H1 (cell line): ENCODE results near the gene CD248. TPM values are rescaled to one million over a fixed set of nuclear protein-coding genes. Genes with fewer than 3 reads are reported as not detected.

Experiments used
- CTCF ChIA-PET: fragments of 300-600 bp; sonication (Branson Sonifier 250); formaldehyde crosslinking; loops from one replicate; lab custom pipeline; 2021; ENCODE audit not compliant: partially characterized antibody; lab: Charles Lee
- POLR2A ChIA-PET: fragments of 300-600 bp; sonication (Branson Sonifier 250); formaldehyde crosslinking; loops from one replicate; lab custom pipeline; 2021; ENCODE audit warnings: inconsistent platforms; ENCODE audit not compliant: partially characterized antibody; lab: Charles Lee
- DNase-seq, 2 experiments: peaks; one replicate each; pipeline versions ENCODE4 v3.0.0 to v3.0.0-alpha.2; 2010 to 2022; ENCODE audit warnings: low spot score in 2 of 2, low read depth in 1 of 2, mixed read lengths in 1 of 2
- FAIRE-seq: peaks from 2 replicates; lab custom pipeline; 2011; peaks lifted over from hg19 to GRCh38; lab: Jason Lieb, UNC
- H2AFZ ChIP-seq: 2 replicates; pipeline ENCODE4 v1.8.1; 2012; ENCODE audit warnings: low read length, inconsistent platforms
- H2AK5ac ChIP-seq: 2 replicates; pipeline ENCODE4 v1.6.1; 2013; ENCODE audit warnings: low read depth, low read length
- H2BK120ac ChIP-seq: replicated peaks from 2 replicates; pipeline ENCODE3; 2013; ENCODE audit warnings: low read depth, low read length, inconsistent platforms
- H2BK12ac ChIP-seq: 2 replicates; pipeline ENCODE4 v1.6.1; 2013; ENCODE audit warnings: low read depth, low read length
- H2BK15ac ChIP-seq: 2 replicates; pipeline ENCODE4 v1.6.1; 2013; ENCODE audit warnings: low read length
- H2BK20ac ChIP-seq: 2 replicates; pipeline ENCODE4 v1.6.1; 2013; ENCODE audit warnings: low read length
- H2BK5ac ChIP-seq: 2 replicates; pipeline ENCODE4 v1.6.1; 2013; ENCODE audit warnings: low read depth, low read length
- H3K14ac ChIP-seq: 2 replicates; pipeline ENCODE4 v1.6.1; 2013; ENCODE audit warnings: inconsistent platforms; ENCODE audit not compliant: insufficient read length
- H3K18ac ChIP-seq: 2 replicates; pipeline ENCODE4 v1.6.1; 2013; ENCODE audit warnings: low read length; ENCODE audit errors: extremely low read depth
- H3K23ac ChIP-seq: 2 replicates; pipeline ENCODE4 v1.6.1; 2013; ENCODE audit warnings: inconsistent platforms; ENCODE audit not compliant: insufficient read length
- H3K23me2 ChIP-seq: 2 replicates; pipeline ENCODE4 v1.6.1; 2013; ENCODE audit warnings: low read depth, low read length
- H3K27ac ChIP-seq: 2 replicates; pipeline ENCODE4 v1.6.1; 2011; ENCODE audit warnings: low read depth, low read length, inconsistent platforms
- H3K27me3 ChIP-seq, 4 experiments: replicated peaks in 1 of 4; 1 replicate in 1 of 4; 2 replicates in 3 of 4; pipeline versions ENCODE4 v1.6.1 to v1.8.1; 2011 to 2013; ENCODE audit warnings: low read length in 3 of 4, mild to moderate bottlenecking in 3 of 4, inconsistent platforms in 2 of 4, mixed read lengths in 2 of 4, moderate library complexity in 1 of 4; ENCODE audit not compliant: control insufficient read depth in 3 of 4, insufficient read depth in 3 of 4; ENCODE audit errors: extremely low read depth in 1 of 4
- H3K36me3 ChIP-seq, 4 experiments: 2 replicates each; pipeline versions ENCODE4 v1.6.1 to v1.8.1; 2011 to 2013; ENCODE audit warnings: mild to moderate bottlenecking in 4 of 4, low read length in 3 of 4, moderate library complexity in 2 of 4, control low read depth in 1 of 4, inconsistent platforms in 1 of 4; ENCODE audit not compliant: insufficient read depth in 4 of 4, control insufficient read depth in 2 of 4
- H3K4ac ChIP-seq: replicated peaks from 2 replicates; pipeline ENCODE3; 2013; ENCODE audit warnings: low read length, low read depth, mixed read lengths, inconsistent platforms; ENCODE audit not compliant: insufficient read length
- H3K4me1 ChIP-seq, 4 experiments: replicated peaks in 1 of 4; 1 replicate in 1 of 4; 2 replicates in 3 of 4; pipeline versions ENCODE4 v1.6.1 to v1.8.1; 2011 to 2013; ENCODE audit warnings: low read length in 3 of 4, inconsistent platforms in 2 of 4, mixed read lengths in 1 of 4; ENCODE audit not compliant: insufficient read depth in 4 of 4, control insufficient read depth in 3 of 4
- H3K4me2 ChIP-seq, 2 experiments: 2 replicates each; pipeline versions ENCODE4 v1.6.1 to v1.8.1; 2011 to 2013; ENCODE audit warnings: low read depth in 2 of 2, low read length in 2 of 2, control low read depth in 1 of 2, inconsistent platforms in 1 of 2, mild to moderate bottlenecking in 1 of 2; ENCODE audit not compliant: insufficient read depth in 1 of 2
- H3K4me3 ChIP-seq, 4 experiments: fragments of 200-600, 300-600 bp in 1 of 4; sonication (generic), shearing (Covaris generic), sonication (Bioruptor Twin) in 1 of 4; 2 replicates each; pipeline versions ENCODE4 v1.5.1 to v1.8.1; 2011 to 2016; ENCODE audit warnings: low read length in 4 of 4, low read depth in 3 of 4, control low read depth in 2 of 4, inconsistent platforms in 2 of 4, mild to moderate bottlenecking in 2 of 4, mixed read lengths in 1 of 4, moderate library complexity in 1 of 4; ENCODE audit not compliant: insufficient read depth in 2 of 4; ENCODE audit errors: extremely low read depth in 1 of 4
- H3K56ac ChIP-seq: replicated peaks from 2 replicates; pipeline ENCODE3; 2013; ENCODE audit warnings: low read depth, mild to moderate bottlenecking, mixed read lengths, low read length, inconsistent platforms; ENCODE audit not compliant: insufficient read length
- H3K79me1 ChIP-seq: 2 replicates; pipeline ENCODE4 v1.6.1; 2013; ENCODE audit warnings: low read depth, low read length, control low read depth
- H3K79me2 ChIP-seq, 2 experiments: 2 replicates each; pipeline versions ENCODE4 v1.6.1 to v1.8.1; 2012 to 2013; ENCODE audit warnings: low read length in 2 of 2, mild to moderate bottlenecking in 2 of 2, inconsistent platforms in 1 of 2; ENCODE audit not compliant: insufficient read depth in 2 of 2, control insufficient read depth in 1 of 2
- H3K9ac ChIP-seq, 4 experiments: replicated peaks in 1 of 4; 1 replicate in 1 of 4; 2 replicates in 3 of 4; pipeline versions ENCODE4 v1.6.1 to v1.8.1; 2011 to 2013; ENCODE audit warnings: low read depth in 3 of 4, low read length in 3 of 4, control low read depth in 2 of 4, mild to moderate bottlenecking in 2 of 4, moderate library complexity in 2 of 4, inconsistent platforms in 1 of 4; ENCODE audit errors: extremely low read depth in 1 of 4
- H3K9me3 ChIP-seq, 2 experiments: 2 replicates each; pipeline versions ENCODE4 v1.6.1 to v1.8.1; 2012 to 2013; ENCODE audit warnings: mild to moderate bottlenecking in 2 of 2, moderate library complexity in 2 of 2, control low read depth in 1 of 2, inconsistent platforms in 1 of 2, low read depth in 1 of 2, low read length in 1 of 2, mixed read lengths in 1 of 2; ENCODE audit not compliant: insufficient read depth in 2 of 2
- H4K20me1 ChIP-seq, 2 experiments: replicated peaks in 1 of 2; 2 replicates each; pipeline versions ENCODE3 to v1.8.1; 2011 to 2013; ENCODE audit warnings: inconsistent platforms in 2 of 2, low read length in 2 of 2, mild to moderate bottlenecking in 1 of 2; ENCODE audit not compliant: insufficient read depth in 2 of 2, control insufficient read depth in 1 of 2
- H4K5ac ChIP-seq: 2 replicates; pipeline ENCODE4 v1.6.1; 2013; ENCODE audit warnings: low read length, low read depth, mixed read lengths, inconsistent platforms; ENCODE audit not compliant: insufficient read length
- H4K8ac ChIP-seq: 2 replicates; pipeline ENCODE4 v1.8.0; 2013; ENCODE audit warnings: mild to moderate bottlenecking, moderate library complexity, low read length, inconsistent platforms; ENCODE audit not compliant: insufficient read depth; ENCODE audit errors: extremely low read depth
- H4K91ac ChIP-seq: replicated peaks from 2 replicates; pipeline ENCODE3; 2013; ENCODE audit warnings: low read length, mixed read lengths, inconsistent platforms; ENCODE audit not compliant: insufficient read length
- BACH1 ChIP-seq: IDR thresholded peaks from 2 replicates; pipeline ENCODE4 v1.6.1; 2012; ENCODE audit warnings: low read length, improper control_type of control experiment
- CBX8 ChIP-seq: fragments of 300-800, 300-1000 bp; sonication (generic); IDR thresholded peaks from 2 replicates; pipeline ENCODE4 v1.7.1; 2016; ENCODE audit warnings: low read depth, low read length, borderline replicate concordance
- CEBPB ChIP-seq: IDR thresholded peaks from 2 replicates; pipeline ENCODE4 v1.6.1; 2012; ENCODE audit warnings: low read depth, low read length
- EGR1 ChIP-seq: IDR thresholded peaks from 2 replicates; pipeline ENCODE4 v1.6.1; 2011; ENCODE audit warnings: low read depth, low read length, borderline replicate concordance
- EZH2 ChIP-seq: fragments of 200-600 bp; sonication (generic); IDR thresholded peaks from 2 replicates; pipeline ENCODE4 v1.7.1; 2012; ENCODE audit warnings: low read depth, mild to moderate bottlenecking, moderate library complexity, low read length, inconsistent platforms; ENCODE audit not compliant: severe bottlenecking
- HDAC6 ChIP-seq: IDR thresholded peaks from one replicate; pipeline ENCODE4 v1.7.1; 2012; ENCODE audit warnings: low read depth, mild to moderate bottlenecking, inconsistent platforms, low read length, moderate library complexity
- JUN ChIP-seq: IDR thresholded peaks from 2 replicates; pipeline ENCODE4 v1.6.1; 2011; ENCODE audit warnings: low read depth, mild to moderate bottlenecking, improper control_type of control experiment, low read length
- NANOG ChIP-seq: IDR thresholded peaks from 2 replicates; pipeline ENCODE4 v1.6.1; 2011; ENCODE audit warnings: low read length, low read depth, mild to moderate bottlenecking, inconsistent platforms; ENCODE audit not compliant: insufficient read depth, poor library complexity, severe bottlenecking
- POLR2AphosphoS5 ChIP-seq: IDR thresholded peaks from 2 replicates; pipeline ENCODE4 v1.6.1; 2011; ENCODE audit warnings: low read depth, low read length
- RAD21 ChIP-seq, 2 experiments: IDR thresholded peaks in 1 of 2; conservative IDR thresholded peaks in 1 of 2; 2 replicates each; pipeline ENCODE4 v1.6.1; 2011; ENCODE audit warnings: low read depth in 2 of 2, low read length in 2 of 2, improper control_type of control experiment in 1 of 2, inconsistent platforms in 1 of 2, mild to moderate bottlenecking in 1 of 2, moderate library complexity in 1 of 2
- TAF7 ChIP-seq: optimal IDR thresholded peaks from 2 replicates; pipeline ENCODE3; 2011; ENCODE audit warnings: low read depth, mild to moderate bottlenecking, inconsistent platforms, low read length, moderate library complexity, borderline replicate concordance
- WGBS, 2 experiments: shearing (Covaris generic) in 1 of 2; methylation state at CpG; one replicate each; pipeline versions ENCODE4 v1.1.6 to v1.1.7; 2013 to 2015; ENCODE audit warnings: low lambda C conversion rate in 2 of 2, mixed read lengths in 2 of 2, inconsistent platforms in 1 of 2, low coverage in 1 of 2, missing lambda C conversion rate in 1 of 2; ENCODE audit not compliant: insufficient replicate concordance in 2 of 2, insufficient coverage in 1 of 2, insufficient read length in 1 of 2; ENCODE audit errors: extremely low coverage in 1 of 2, missing lambda C conversion rate in 1 of 2; 5-methylcytosine and 5-hydroxymethylcytosine counted together
- polyA plus RNA-seq, 7 experiments: library from polyadenylated mRNA; depleted of rRNA in 3 of 7; stranded (reverse) in 5 of 7; unstranded in 2 of 7; fragments of >200 nt in 5 of 7; fragments of 200-250 nt in 2 of 7; gene quantifications; 1 replicate in 5 of 7; 2 replicates in 1 of 7; 4 replicates in 1 of 7; pipeline versions ENCODE4 v1.2.1 to v1.2.3, GENCODE V29; 2011 to 2013; ENCODE audit warnings: missing spikeins in 2 of 7, mixed read lengths in 2 of 7
- total RNA-seq: library from RNA; stranded (reverse); fragmentation: NEBNext Ultra II Directional; extraction: Animal tissue kit (Norgen Biotek cat#: 25700); gene quantifications from 2 replicates; pipeline ENCODE4 v1.2.1, GENCODE V29; 2021
- TF ChIP-seq, protein P1 (sequence below): IDR thresholded peaks from 2 replicates; pipeline ENCODE4 v1.6.1; 2012; ENCODE audit warnings: inconsistent platforms

Gene CD248
- total and polyA plus RNA-seq, 2 of the 8 experiments (the other 6 are each of a cell fraction or from before 2014, with no cell fraction given), result 2.7 to 3.9 TPM

DNA sequence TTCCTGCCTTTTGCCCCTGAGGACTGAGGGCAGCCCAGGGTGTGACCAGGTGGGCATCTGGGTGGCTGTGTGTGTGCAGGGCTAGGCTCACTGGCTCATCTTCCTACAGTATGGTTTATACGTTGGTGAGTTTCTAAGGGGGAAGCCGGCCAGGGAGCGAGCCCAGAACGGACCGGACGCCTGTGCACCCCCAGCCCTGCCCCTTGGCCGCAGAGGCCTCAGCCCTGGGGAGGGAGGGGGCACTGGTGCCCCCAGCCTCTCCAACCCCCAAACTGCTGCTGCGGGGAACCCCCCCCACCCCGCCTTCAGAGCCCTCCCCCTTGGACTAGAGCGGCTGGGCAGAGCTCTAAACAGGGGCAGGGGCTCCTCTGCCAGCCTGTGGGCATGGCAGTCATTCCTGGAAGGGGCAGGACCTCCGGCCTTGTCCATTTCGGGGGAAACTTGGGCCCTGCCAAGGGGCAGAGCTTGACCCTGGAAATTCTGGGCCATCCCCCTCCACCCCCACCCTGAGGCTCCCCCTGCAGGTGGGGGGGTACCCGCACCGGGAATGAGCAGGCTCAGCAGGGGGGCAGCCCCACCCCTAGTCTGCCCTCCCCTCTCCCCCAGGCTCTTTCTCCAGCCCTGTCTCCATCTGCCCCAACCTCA is 33.3 kb downstream of the CD248 start:
- H2BK5ac ChIP-seq, result no peak overlapping the region
- H3K23me2 ChIP-seq, result peaks cover 3% of the 10 kb centered on the region; the same call in 1 of the 2 replicates
- H2BK12ac ChIP-seq, result no peak overlapping the region
- FAIRE-seq (no peak), DNase-seq (no peak)
- H3K14ac ChIP-seq, result no peak overlapping the region
- H3K4ac ChIP-seq, result no peak overlapping the region
- no peak overlapping the region for H3K27ac ChIP-seq
- no peak overlapping the region for H3K4me3 ChIP-seq
- no peaks in the 10 kb centered on the region for H3K9me3 ChIP-seq
- no peak overlapping the region for H3K56ac ChIP-seq
- H4K5ac ChIP-seq, result no peak overlapping the region
- H3K79me2 ChIP-seq, result peaks cover 0 to 9% of the 10 kb centered on the region in 2 experiments; a peak in 1 of 4 replicates
- H4K91ac ChIP-seq, result no peak overlapping the region
- no peak overlapping the region for H3K4me2 ChIP-seq
- H2BK15ac ChIP-seq, result no peak overlapping the region
- H2BK20ac ChIP-seq, result no peak overlapping the region
- H2BK120ac ChIP-seq, result no peak overlapping the region
- 97% methylated on average over 8 of the region's 14 CpGs; no CpG with 5 or more reads in 1 of the 2 experiments for WGBS, 2 experiments
- ChIA-PET CTCF (interaction anchor here (0.5 to 5.2 kb wide), 18 partner anchors 7 to 697 kb away, joined by 3 to 48 read pairs (median 4); partner anchors contain the start of genes MRPL11, RAB1B, RIN1 and TMEM151A), POLR2A (interaction anchor here (0.8 to 7.9 kb wide), 9 partner anchors 8 to 62 kb away, joined by 3 to 125 read pairs (median 4); partner anchors contain the start of genes B4GAT1, BRMS1, RAB1B and TMEM151A)
- peaks cover 0 to 2% (median 0%) of the 10 kb centered on the region in 4 experiments; a peak in 1 of 8 replicates for H3K36me3 ChIP-seq
- no peak overlapping the region for H3K9ac ChIP-seq
- H2AK5ac ChIP-seq, result no peak overlapping the region
- no peak overlapping the region for H2AFZ ChIP-seq
- H3K23ac ChIP-seq, result no peak overlapping the region
- peaks cover 9 to 28% of the 10 kb centered on the region in 2 experiments for H4K20me1 ChIP-seq
- H4K8ac ChIP-seq, result no peak overlapping the region
- no peak overlapping the region for H3K18ac ChIP-seq
- peaks cover 0 to 21% (median 16%) of the 10 kb centered on the region in 4 experiments; a peak in 5 of 7 replicates for H3K4me1 ChIP-seq
- peaks cover 5% of the 10 kb centered on the region for H3K79me1 ChIP-seq
- H3K27me3 ChIP-seq, result peaks cover 0 to 4% (median under 1%) of the 10 kb centered on the region in 4 experiments; a peak in 2 of 7 replicates
- TF ChIP-seq EGR1 (no peak), CEBPB (no peak), NANOG (no peak), CBX8 (no peak), RAD21 (IDR thresholded peaks at IDR 0.05 in 1 of 2, conservative IDR thresholded peaks at IDR 0.05 in 1 of 2; ENCODE audit: low read depth in 2 of 2, low read length in 2 of 2) (no peak), JUN (no peak), POLR2AphosphoS5 (no peak), HDAC6 (no peak), EZH2 (no peak), BACH1 (no peak), TAF7 (no peak)
- TF ChIP-seq, protein P1, sequence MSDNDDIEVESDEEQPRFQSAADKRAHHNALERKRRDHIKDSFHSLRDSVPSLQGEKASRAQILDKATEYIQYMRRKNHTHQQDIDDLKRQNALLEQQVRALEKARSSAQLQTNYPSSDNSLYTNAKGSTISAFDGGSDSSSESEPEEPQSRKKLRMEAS, result no peak
